GM23338 (cell line): ENCODE measurements around the gene RABGAP1L. TPM values are rescaled to one million over a fixed set of nuclear protein-coding genes. Genes with fewer than 3 reads are reported as not detected.

ENCODE experiments used
- ATAC-seq: fragments of 200-7000 bp; cut with Tn5 transposase; 3 replicates; pipeline ENCODE4 v1.9.1; 2020
- DNase-seq: peaks from one replicate; pipeline ENCODE4 v3.0.0-alpha.2; 2015; ENCODE audit warnings: low spot score
- H2AFZ ChIP-seq: fragments of 200-600 bp; sonication (generic); 2 replicates; pipeline ENCODE4 v1.8.0; 2016; ENCODE audit warnings: antibody characterized with exemption, mild to moderate bottlenecking, moderate library complexity
- H3F3A ChIP-seq: fragments of 200-600 bp; sonication (generic); replicated peaks from 2 replicates; pipeline ENCODE4 v1.8.0; 2017; ENCODE audit warnings: antibody characterized with exemption, mixed run types, low read depth
- H3K27ac ChIP-seq: fragments of 200-600 bp; sonication (generic); 2 replicates; pipeline ENCODE4 v1.6.1; 2016; ENCODE audit warnings: low read depth
- H3K27me3 ChIP-seq: fragments of 200-600 bp; sonication (generic); 2 replicates; pipeline ENCODE4 v1.8.0; 2016; ENCODE audit warnings: mild to moderate bottlenecking, mixed run types, moderate library complexity; ENCODE audit not compliant: insufficient read depth
- H3K36me3 ChIP-seq: fragments of 200-600 bp; sonication (generic); 2 replicates; pipeline ENCODE4 v1.8.0; 2016; ENCODE audit warnings: mild to moderate bottlenecking; ENCODE audit not compliant: insufficient read depth
- H3K4me1 ChIP-seq: fragments of 200-600 bp; sonication (generic); 2 replicates; pipeline ENCODE4 v1.8.0; 2016; ENCODE audit warnings: mild to moderate bottlenecking, moderate library complexity; ENCODE audit not compliant: insufficient read depth
- H3K4me2 ChIP-seq: fragments of 200-600 bp; sonication (generic); 2 replicates; pipeline ENCODE4 v1.7.1; 2017; ENCODE audit warnings: mixed run types
- H3K4me3 ChIP-seq: fragments of 200-600 bp; sonication (generic); 2 replicates; pipeline ENCODE4 v1.6.1; 2016; ENCODE audit warnings: mixed run types
- H3K79me2 ChIP-seq: fragments of 200-600 bp; sonication (generic); replicated peaks from 2 replicates; pipeline ENCODE4 v1.8.0; 2017; ENCODE audit warnings: mild to moderate bottlenecking; ENCODE audit not compliant: insufficient read depth
- H3K9me2 ChIP-seq: fragments of 200-600 bp; sonication (generic); 2 replicates; pipeline ENCODE4 v1.8.0; 2017; ENCODE audit not compliant: insufficient read depth
- H4K20me1 ChIP-seq: fragments of 200-600 bp; sonication (generic); replicated peaks from 2 replicates; pipeline ENCODE4 v1.8.0; 2017; ENCODE audit warnings: mild to moderate bottlenecking; ENCODE audit not compliant: insufficient read depth
- H3K27ac Mint-ChIP-seq: 2 replicates; pipeline ENCODE4 v1.8.0; 2020; ENCODE audit warnings: inconsistent platforms, mild to moderate bottlenecking, moderate library complexity, mixed read lengths
- H3K27me3 Mint-ChIP-seq: 3 replicates; pipeline ENCODE4 v1.8.0; 2022; ENCODE audit warnings: low read depth, mild to moderate bottlenecking, moderate library complexity, mixed read lengths, inconsistent platforms; ENCODE audit not compliant: insufficient read depth, poor library complexity
- H3K36me3 Mint-ChIP-seq: 3 replicates; pipeline ENCODE4 v1.8.0; 2021; ENCODE audit warnings: low read depth, mild to moderate bottlenecking, inconsistent platforms, moderate library complexity, mixed read lengths
- H3K4me1 Mint-ChIP-seq: 3 replicates; pipeline ENCODE4 v1.8.0; 2020; ENCODE audit warnings: mild to moderate bottlenecking, inconsistent platforms, mixed read lengths
- H3K4me3 Mint-ChIP-seq: 3 replicates; pipeline ENCODE4 v1.8.0; 2021; ENCODE audit warnings: moderate library complexity, mild to moderate bottlenecking, inconsistent platforms, mixed read lengths
- H3K9me3 Mint-ChIP-seq: 3 replicates; pipeline ENCODE4 v1.8.0; 2020; ENCODE audit warnings: moderate library complexity, mild to moderate bottlenecking, inconsistent platforms, mixed read lengths
- CREB1 ChIP-seq: fragments of 250-450 bp; sonication (Bioruptor Pico); IDR thresholded peaks from 2 replicates; pipeline ENCODE4 v1.5.0; 2020; ENCODE audit warnings: low read depth, mild to moderate bottlenecking, moderate library complexity
- CTCF ChIP-seq, 2 experiments: fragments of 200-600 bp in 1 of 2; sonication (generic) in 1 of 2; conservative IDR thresholded peaks; 2 replicates each; pipeline versions ENCODE4 v1.5.1 to v1.6.1; 2016 to 2017; ENCODE audit warnings: antibody characterized with exemption in 2 of 2, low read depth in 2 of 2, mild to moderate bottlenecking in 2 of 2, moderate library complexity in 1 of 2
- ETS1 ChIP-seq: IDR thresholded peaks from 2 replicates; pipeline ENCODE4 v1.6.1; 2016; ENCODE audit warnings: antibody characterized with exemption
- EZH2phosphoT487 ChIP-seq: fragments of 200-600 bp; sonication (generic); IDR thresholded peaks from one replicate; pipeline ENCODE4 v1.8.1; 2018; ENCODE audit warnings: antibody characterized with exemption; ENCODE audit not compliant: unreplicated experiment
- JUNB ChIP-seq: IDR thresholded peaks from one replicate; pipeline ENCODE4 v1.6.1; 2016; ENCODE audit warnings: antibody characterized with exemption; ENCODE audit not compliant: unreplicated experiment
- POLR2AphosphoS5 ChIP-seq: IDR thresholded peaks from 2 replicates; pipeline ENCODE4 v1.6.1; 2016; ENCODE audit warnings: antibody characterized with exemption, low read depth
- STAT1 ChIP-seq: IDR thresholded peaks from one replicate; pipeline ENCODE4 v1.6.1; 2016; ENCODE audit warnings: antibody characterized with exemption; ENCODE audit not compliant: unreplicated experiment
- ZNF114 ChIP-seq: fragments of 250-450 bp; sonication (Bioruptor Pico); IDR thresholded peaks from 2 replicates; pipeline ENCODE4 v1.5.0; 2020; ENCODE audit warnings: mild to moderate bottlenecking, moderate library complexity
- ZNF331 ChIP-seq: fragments of 250-450 bp; sonication (Bioruptor Pico); IDR thresholded peaks from 2 replicates; pipeline ENCODE4 v1.5.0; 2020; ENCODE audit warnings: low read depth, mild to moderate bottlenecking, moderate library complexity
- ZNF462 ChIP-seq: fragments of 250-450 bp; sonication (Bioruptor Pico); IDR thresholded peaks from 2 replicates; pipeline ENCODE4 v1.5.0; 2020; ENCODE audit warnings: mild to moderate bottlenecking, moderate library complexity
- polyA plus RNA-seq: library from polyadenylated mRNA; unstranded; fragments of >200 nt; fragmentation: Nextera tagmentation; extraction: Ambion mirVana; gene quantifications from 2 replicates; pipeline ENCODE4 v1.2.1, GENCODE V29; 2016
- total RNA-seq: library from RNA; depleted of rRNA; stranded (reverse); fragments of >200 nt; shearing (Covaris generic); gene quantifications from 2 replicates; pipeline ENCODE4 v1.2.3, GENCODE V29; 2014

RABGAP1L gene
- total and polyA plus RNA-seq, 2 experiments from 2014 or later, result 83.2 to 136 TPM

GRCh38 chr1:174850726-174851125 lies 691.4 kb downstream of the RABGAP1L start (continued):
- no peak for TF ChIP-seq EZH2phosphoT487
- no peak for TF ChIP-seq POLR2AphosphoS5
- no peak for TF ChIP-seq ZNF331 (CRISPR knock-in tag)
- no peak for TF ChIP-seq ETS1
- no peak for TF ChIP-seq JUNB

DNA sequence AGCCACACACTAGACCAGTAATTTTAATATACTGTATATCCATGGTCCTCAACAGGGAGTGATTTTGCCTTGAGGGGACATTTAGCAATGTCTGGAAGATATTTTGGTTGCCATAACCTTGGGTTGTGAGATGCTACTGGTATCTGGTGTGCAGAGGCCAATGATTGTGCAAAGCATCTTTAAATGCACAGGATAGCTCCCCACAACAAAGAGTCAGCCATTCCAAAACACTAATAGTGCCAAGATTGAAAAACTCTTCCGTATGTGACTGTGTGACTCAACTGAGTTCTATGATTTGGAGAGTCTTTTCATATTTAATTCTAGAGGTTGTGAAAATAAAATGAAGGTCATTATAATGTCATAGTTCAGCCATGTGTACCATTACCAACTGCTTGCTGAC lies 699.0 kb downstream of the RABGAP1L start:
- ATAC-seq (no peak), DNase-seq (no peak)
- H3K9me3 Mint-ChIP-seq, result peaks cover 2% of the 10 kb centered on the region; the same call in 1 of the 3 replicates
- Histone ChIP-seq H3K4me2 (no peak overlapping the region), H3K27ac (no peak overlapping the region), H2AFZ (no peak overlapping the region), H3K9me2 (no peaks in the 10 kb centered on the region), H3K27me3 (no peaks in the 10 kb centered on the region), H3K36me3 (no peaks in the 10 kb centered on the region), H3F3A (no peaks in the 10 kb centered on the region), H3K4me3 (no peak overlapping the region), H4K20me1 (no peaks in the 10 kb centered on the region), H3K79me2 (no peaks in the 10 kb centered on the region), H3K4me1 (peaks cover 8% of the 10 kb centered on the region; the same call in 1 of the 2 replicates)
- TF ChIP-seq CREB1 (CRISPR knock-in tag), result no peak
- TF ChIP-seq CTCF (conservative IDR thresholded peaks at IDR 0.05; ENCODE audit: low read depth in 2 of 2), result no peak
- TF ChIP-seq POLR2AphosphoS5, result no peak
- TF ChIP-seq ZNF462 (CRISPR knock-in tag), result no peak
- TF ChIP-seq ETS1, result no peak
- TF ChIP-seq ZNF114 (CRISPR knock-in tag), result no peak
- no peak for TF ChIP-seq EZH2phosphoT487
- TF ChIP-seq JUNB, result no peak
- no peak for TF ChIP-seq STAT1
- H3K4me3 Mint-ChIP-seq, result no peak overlapping the region
- no peak overlapping the region for H3K27ac Mint-ChIP-seq
- no peaks in the 10 kb centered on the region for H3K27me3 Mint-ChIP-seq
- no peaks in the 10 kb centered on the region; the same call in 2 of the 3 replicates for H3K36me3 Mint-ChIP-seq
- H3K4me1 Mint-ChIP-seq, result peaks cover 2% of the 10 kb centered on the region; the same call in 2 of the 3 replicates
